ENCODE data around the gene P2RY10. TPM values are rescaled to one million over a fixed set of nuclear protein-coding genes. Genes with fewer than 3 reads are reported as not detected.

Gene P2RY10
- total and polyA plus RNA-seq, 4 donors, result 0.14 to 6.3 (median 1.0) TPM

GRCh38 chrX:78946178-78946931 is 1.2 kb downstream of the P2RY10 start:
- DNase-seq, result no peak
- Histone ChIP-seq H3K27me3 (ENCODE audit: control insufficient read depth in 3 of 3, insufficient read depth in 3 of 3, low read length in 2 of 3) (no peaks in the 10 kb centered on the region), H3K4me3 (no peak overlapping the region), H3K9me3 (ENCODE audit: control insufficient read depth in 4 of 4, insufficient read depth in 3 of 4, low read length in 3 of 4) (no peaks in the 10 kb centered on the region), H3K9ac (ENCODE audit: insufficient read depth in 1 of 2, low read length in 2 of 2) (no peak overlapping the region), H3K36me3 (ENCODE audit: control insufficient read depth in 4 of 4, insufficient read depth in 4 of 4, low read length in 4 of 4) (no peaks in the 10 kb centered on the region), H3K4me1 (ENCODE audit: control insufficient read depth in 5 of 5, insufficient read depth in 5 of 5, low read length in 5 of 5) (no peaks in the 10 kb centered on the region), H3K27ac (ENCODE audit: low read depth in 1 of 2, low read length in 1 of 2) (no peak overlapping the region)
- ATAC-seq (ENCODE audit: insufficient read depth, low FRiP score), result no peak
- WGBS, 2 donors, result 83 to 86% methylated on average over 1 of the region's 1 CpG
- TF ChIP-seq CTCF (IDR thresholded peaks at IDR 0.05; ENCODE audit: control extremely low read depth, extremely low read depth), result no peak

GRCh38 chrX:78950009-78950835 is 5.0 kb downstream of the P2RY10 start:
- H3K4me3 ChIP-seq, result no peak overlapping the region
- DNase-seq (no peak), ATAC-seq (ENCODE audit: insufficient read depth, low FRiP score) (no peak)
- no peak for TF ChIP-seq CTCF (IDR thresholded peaks at IDR 0.05; ENCODE audit: control extremely low read depth, extremely low read depth)
- H3K27me3 ChIP-seq (ENCODE audit: control insufficient read depth in 3 of 3, insufficient read depth in 3 of 3, low read length in 2 of 3), result no peaks in the 10 kb centered on the region
- 50 to 58% methylated on average over 3 of the region's 3 CpGs for WGBS, 2 donors
- H3K4me1 ChIP-seq (ENCODE audit: control insufficient read depth in 5 of 5, insufficient read depth in 5 of 5, low read length in 5 of 5), result no peaks in the 10 kb centered on the region
- H3K27ac ChIP-seq (ENCODE audit: low read depth in 1 of 2, low read length in 1 of 2), result no peak overlapping the region
- H3K36me3 ChIP-seq (ENCODE audit: control insufficient read depth in 4 of 4, insufficient read depth in 4 of 4, low read length in 4 of 4), result no peaks in the 10 kb centered on the region
- H3K9me3 ChIP-seq (ENCODE audit: control insufficient read depth in 4 of 4, insufficient read depth in 3 of 4, low read length in 3 of 4), result no peaks in the 10 kb centered on the region
- H3K9ac ChIP-seq (ENCODE audit: insufficient read depth in 1 of 2, low read length in 2 of 2), result no peak overlapping the region

GRCh38 chrX:78957049-78957767 is 12.0 kb downstream of the P2RY10 start:
- ATAC-seq (ENCODE audit: insufficient read depth, low FRiP score) (no peak), DNase-seq (no peak)
- no peak overlapping the region for H3K27ac ChIP-seq (ENCODE audit: low read depth in 1 of 2, low read length in 1 of 2)
- no peaks in the 10 kb centered on the region for H3K36me3 ChIP-seq (ENCODE audit: control insufficient read depth in 4 of 4, insufficient read depth in 4 of 4, low read length in 4 of 4)
- no peaks in the 10 kb centered on the region for H3K27me3 ChIP-seq (ENCODE audit: control insufficient read depth in 3 of 3, insufficient read depth in 3 of 3, low read length in 2 of 3)
- H3K4me1 ChIP-seq (ENCODE audit: control insufficient read depth in 5 of 5, insufficient read depth in 5 of 5, low read length in 5 of 5), result no peaks in the 10 kb centered on the region
- 47 to 93% methylated on average over 2 of the region's 2 CpGs for WGBS, 2 donors
- TF ChIP-seq CTCF (IDR thresholded peaks at IDR 0.05; ENCODE audit: control extremely low read depth, extremely low read depth), result no peak
- no peak overlapping the region for H3K4me3 ChIP-seq
- no peaks in the 10 kb centered on the region for H3K9me3 ChIP-seq (ENCODE audit: control insufficient read depth in 4 of 4, insufficient read depth in 3 of 4, low read length in 3 of 4)
- H3K9ac ChIP-seq (ENCODE audit: insufficient read depth in 1 of 2, low read length in 2 of 2), result no peak overlapping the region
